Measurements from ENCODE around the gene SEMA4A.
"Not testable (repeated sequence)": the region's sequence is repeated elsewhere in the genome, so short reads cannot be mapped to it uniquely, and the experiment has no call there.

SEMA4A gene

GRCh38 chr1:156119503-156120209 is 33.7 kb upstream of the SEMA4A start:
- no peak for DNase-seq (ENCODE audit: low read depth, low spot score)

- DNase-seq (ENCODE audit: low read depth, low spot score), result no peak
Observed at GRCh38 chr1:156120318-156120717, 33.1 kb upstream of the SEMA4A start.

- not testable (repeated sequence) for DNase-seq (ENCODE audit: low read depth, low spot score)
Observed at GRCh38 chr1:156121005-156121404, 32.4 kb upstream of the SEMA4A start.

- no peak for DNase-seq (ENCODE audit: low read depth, low spot score)
Observed at GRCh38 chr1:156121457-156121856, 31.9 kb upstream of the SEMA4A start.

- no peak for DNase-seq (ENCODE audit: low read depth, low spot score)
Observed at GRCh38 chr1:156122086-156122485, 31.3 kb upstream of the SEMA4A start.

GRCh38 chr1:156122519-156123355 is 30.6 kb upstream of the SEMA4A start:
- no peak for DNase-seq (ENCODE audit: low read depth, low spot score)

- DNase-seq (ENCODE audit: low read depth, low spot score), result no peak
Observed at GRCh38 chr1:156123356-156124196, 29.8 kb upstream of the SEMA4A start.

- DNase-seq (ENCODE audit: low read depth, low spot score), result no peak
Observed at GRCh38 chr1:156124557-156125483, 28.6 kb upstream of the SEMA4A start.

- DNase-seq (ENCODE audit: low read depth, low spot score), result not testable (repeated sequence)
Observed at GRCh38 chr1:156125544-156125943, 27.8 kb upstream of the SEMA4A start.

- DNase-seq (ENCODE audit: low read depth, low spot score), result no peak
Observed at GRCh38 chr1:156126043-156126629, 27.2 kb upstream of the SEMA4A start.

- DNase-seq (ENCODE audit: low read depth, low spot score), result no peak
Observed at GRCh38 chr1:156126630-156127534, 26.5 kb upstream of the SEMA4A start.

GRCh38 chr1:156128308-156128653 is 25.1 kb upstream of the SEMA4A start:
- DNase-seq (ENCODE audit: low read depth, low spot score), result no peak

- DNase-seq (ENCODE audit: low read depth, low spot score), result no peak
Observed at GRCh38 chr1:156128654-156129597, 24.5 kb upstream of the SEMA4A start.

- DNase-seq (ENCODE audit: low read depth, low spot score), result peak; percentile 95
Observed at GRCh38 chr1:156129687-156130577, 23.5 kb upstream of the SEMA4A start.

- no peak for DNase-seq (ENCODE audit: low read depth, low spot score)
Observed at GRCh38 chr1:156130578-156130942, 22.8 kb upstream of the SEMA4A start.

GRCh38 chr1:156134716-156135435 is 18.5 kb upstream of the SEMA4A start:
- DNase-seq (ENCODE audit: low read depth, low spot score), result no peak
